CD4-positive, alpha-beta T cell (primary cell): Measurements from ENCODE around the gene ZIC1. TPM values are rescaled to one million over a fixed set of nuclear protein-coding genes. Genes with fewer than 3 reads are reported as not detected.

ENCODE experiments used
- ATAC-seq: fragments of 200-7000 bp; cut with Tn5 transposase; one replicate; pipeline ENCODE4 v1.10.0; 2022; ENCODE audit warnings: mild to moderate bottlenecking; ENCODE audit not compliant: poor library complexity
- CTCF ChIA-PET: fragments of 350-600 bp; sonication (Branson Sonifier 250); formaldehyde crosslinking; loops from one replicate; lab custom pipeline; 2021; ENCODE audit warnings: antibody characterized with exemption, inconsistent platforms; lab: Charles Lee
- POLR2A ChIA-PET: fragments of 350-600 bp; sonication (Branson Sonifier 250); formaldehyde crosslinking; loops from one replicate; lab custom pipeline; 2021; ENCODE audit warnings: antibody characterized with exemption, inconsistent platforms; lab: Charles Lee
- DNase-seq, 14 experiments: peaks; one replicate each; pipeline ENCODE4 v3.0.0-alpha.2; 2013 to 2020; ENCODE audit warnings: mixed read lengths in 2 of 14
- H3K27ac ChIP-seq, 2 donors: one replicate each; pipeline versions ENCODE4 v1.5.1 to v1.7.0; 2013; ENCODE audit warnings: low read length in 2 of 2, low read depth in 1 of 2, mild to moderate bottlenecking in 1 of 2
- H3K27me3 ChIP-seq, 2 experiments: 1 replicate in 1 of 2; 2 replicates in 1 of 2; pipeline versions ENCODE4 v1.6.1 to v1.7.0; 2013; ENCODE audit warnings: low read length in 2 of 2, control low read depth in 1 of 2, mild to moderate bottlenecking in 1 of 2, moderate library complexity in 1 of 2; ENCODE audit not compliant: insufficient read depth in 2 of 2, control insufficient read depth in 1 of 2
- H3K36me3 ChIP-seq: one replicate; pipeline ENCODE4 v1.6.1; 2013; ENCODE audit warnings: low read length, control low read depth; ENCODE audit not compliant: insufficient read depth
- H3K4me1 ChIP-seq: one replicate; pipeline ENCODE4 v1.6.1; 2013; ENCODE audit warnings: low read length, control low read depth; ENCODE audit not compliant: insufficient read depth
- H3K4me3 ChIP-seq: one replicate; pipeline ENCODE4 v1.5.1; 2013; ENCODE audit warnings: mild to moderate bottlenecking, low read length, moderate library complexity
- H3K9me3 ChIP-seq, 2 experiments: 1 replicate in 1 of 2; 2 replicates in 1 of 2; pipeline versions ENCODE4 v1.6.1 to v1.7.0; 2013; ENCODE audit warnings: low read length in 2 of 2, mild to moderate bottlenecking in 2 of 2, control low read depth in 1 of 2, moderate library complexity in 1 of 2; ENCODE audit not compliant: control insufficient read depth in 1 of 2, insufficient read depth in 1 of 2
- H3K27ac Mint-ChIP-seq: one replicate; pipeline ENCODE4 v1.8.0; 2020; ENCODE audit warnings: mixed read lengths
- H3K27me3 Mint-ChIP-seq: one replicate; pipeline ENCODE4 v1.8.0; 2021; ENCODE audit warnings: mixed read lengths
- H3K36me3 Mint-ChIP-seq: one replicate; pipeline ENCODE4 v1.8.0; 2021; ENCODE audit warnings: low read depth, mixed read lengths
- H3K4me1 Mint-ChIP-seq: one replicate; pipeline ENCODE4 v1.8.0; 2021; ENCODE audit warnings: low read depth, mixed read lengths
- H3K4me3 Mint-ChIP-seq: one replicate; pipeline ENCODE4 v1.8.0; 2020; ENCODE audit warnings: mild to moderate bottlenecking, mixed read lengths
- H3K9me3 Mint-ChIP-seq: one replicate; pipeline ENCODE4 v1.8.0; 2020; ENCODE audit warnings: mixed read lengths
- CTCF ChIP-seq: fragments of 200-600 bp; IDR thresholded peaks from one replicate; pipeline ENCODE4 v1.8.0; 2022; ENCODE audit warnings: antibody characterized with exemption, mild to moderate bottlenecking
- intact Hi-C, 2 experiments: fragments of 100-400 bp; cut with DNase I in 1 of 2; cut with micrococcal nuclease in 1 of 2; formaldehyde crosslinking; loops; one replicate each; pipeline versions ENCODE4 v1.15.1 to v1.9.0; 2023 to 2025; cut with DNase I, micrococcal nuclease
- total RNA-seq, 174 experiments: library from RNA in 2 of 174; stranded (reverse) in 2 of 174; gene quantifications; one replicate each; pipeline ENCODE4 v1.2.3 and lab custom pipeline; 2021 to 2026

Gene ZIC1
- total RNA-seq, 2 experiments from 2014 or later: not detected

DNA sequence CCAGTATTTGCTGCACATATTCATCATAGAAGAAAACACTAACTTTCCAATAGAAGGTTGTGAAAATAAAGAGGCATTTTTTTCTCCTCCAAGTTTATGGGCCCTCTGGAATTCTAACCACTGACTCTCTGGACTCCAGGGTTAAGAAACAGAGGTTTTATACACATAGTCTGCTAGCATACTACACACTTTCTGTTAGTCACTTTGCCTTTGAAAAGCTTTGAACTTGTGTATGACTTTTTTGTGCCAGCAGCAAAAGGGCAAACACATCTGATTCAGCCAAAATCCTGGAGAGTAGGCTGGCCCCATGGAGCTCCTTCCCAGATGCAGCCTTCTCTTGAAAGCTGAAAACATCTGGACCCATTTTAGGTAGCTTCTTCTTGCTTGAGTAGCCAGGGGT is 9.1 kb upstream of the ZIC1 start:
- Mint-ChIP-seq H3K27ac (no peak overlapping the region), H3K36me3 (no peaks in the 10 kb centered on the region), H3K4me1 (no peaks in the 10 kb centered on the region), H3K4me3 (no peak overlapping the region), H3K9me3 (no peaks in the 10 kb centered on the region), H3K27me3 (peaks cover 83% of the 10 kb centered on the region)
- ChIA-PET CTCF (no interaction called here), POLR2A (no interaction called here)
- ATAC-seq: no peak
- no peaks in the 10 kb centered on the region for H3K4me1 ChIP-seq
- no peak overlapping the region for H3K4me3 ChIP-seq
- intact Hi-C loops: no loop called here
- no peak for DNase-seq
- peaks cover 12 to 44% of the 10 kb centered on the region in 2 experiments for H3K9me3 ChIP-seq
- no peak overlapping the region for H3K27ac ChIP-seq
- H3K36me3 ChIP-seq: no peaks in the 10 kb centered on the region
- no peak for TF ChIP-seq CTCF
- peaks cover 62 to 92% of the 10 kb centered on the region in 2 experiments for H3K27me3 ChIP-seq

GRCh38 chr3:147400999-147401398 is 8.2 kb upstream of the ZIC1 start:
- DNase-seq (no peak), ATAC-seq (no peak)
- H3K4me1 Mint-ChIP-seq: no peaks in the 10 kb centered on the region
- H3K9me3 ChIP-seq: peaks cover 8 to 47% of the 10 kb centered on the region in 2 experiments
- intact Hi-C loops: no loop called here
- peaks cover 63 to 92% of the 10 kb centered on the region in 2 experiments for H3K27me3 ChIP-seq
- H3K27me3 Mint-ChIP-seq: peaks cover 83% of the 10 kb centered on the region
- no peaks in the 10 kb centered on the region for H3K9me3 Mint-ChIP-seq
- H3K27ac ChIP-seq: no peak overlapping the region
- no peak overlapping the region for H3K27ac Mint-ChIP-seq
- H3K36me3 Mint-ChIP-seq: no peaks in the 10 kb centered on the region
- H3K4me1 ChIP-seq: no peaks in the 10 kb centered on the region
- H3K4me3 Mint-ChIP-seq: no peak overlapping the region
- H3K36me3 ChIP-seq: no peaks in the 10 kb centered on the region
- ChIA-PET CTCF (no interaction called here), POLR2A (no interaction called here)
- no peak for TF ChIP-seq CTCF
- H3K4me3 ChIP-seq: no peak overlapping the region

DNA sequence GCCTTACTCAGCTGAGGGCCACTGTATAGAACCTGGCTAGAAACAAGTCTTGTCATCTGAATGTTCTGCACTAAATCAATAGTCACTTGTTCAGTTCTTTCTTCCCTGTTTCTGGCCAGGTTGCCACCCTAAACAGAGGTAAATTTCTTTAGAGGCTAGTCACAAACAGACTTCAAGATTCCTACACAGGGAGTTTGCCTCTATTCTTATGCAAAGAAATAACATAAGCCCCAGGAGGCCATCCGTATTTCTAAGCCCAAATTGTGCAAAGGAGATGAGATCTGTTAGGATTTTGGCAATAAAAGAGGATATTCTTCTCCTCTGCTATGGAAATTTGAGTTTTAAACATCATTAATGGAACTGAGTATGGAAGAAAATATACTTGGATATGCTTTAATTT is 7.7 kb upstream of the ZIC1 start:
- Mint-ChIP-seq H3K27ac (no peak overlapping the region), H3K36me3 (no peaks in the 10 kb centered on the region), H3K4me3 (no peak overlapping the region), H3K27me3 (peaks cover 87% of the 10 kb centered on the region), H3K9me3 (no peaks in the 10 kb centered on the region), H3K4me1 (no peaks in the 10 kb centered on the region)
- POLR2A ChIA-PET: no interaction called here
- no peaks in the 10 kb centered on the region for H3K4me1 ChIP-seq
- H3K9me3 ChIP-seq: peaks cover 8 to 46% of the 10 kb centered on the region in 2 experiments
- no peak overlapping the region for H3K27ac ChIP-seq
- intact Hi-C loops: no loop called here
- DNase-seq: no peak
- ATAC-seq: no peak
- CTCF ChIA-PET: no interaction called here
- no peak overlapping the region for H3K4me3 ChIP-seq
- H3K27me3 ChIP-seq: peaks cover 64 to 92% of the 10 kb centered on the region in 2 experiments
- TF ChIP-seq CTCF: no peak
- no peaks in the 10 kb centered on the region for H3K36me3 ChIP-seq
